Neural cell (in vitro differentiated cells): ENCODE results near the gene CDR2L. TPM values are rescaled to one million over a fixed set of nuclear protein-coding genes. Genes with fewer than 3 reads are reported as not detected.

Source experiments
- H2AFZ ChIP-seq: fragments of 200-600, 300-800 bp; sonication (generic), shearing (Covaris generic); 2 replicates; pipeline ENCODE4 v1.6.0; 2014; ENCODE audit warnings: low read depth, mild to moderate bottlenecking, antibody characterized with exemption, low read length, moderate library complexity
- H3F3A ChIP-seq: fragments of 200-600 bp; shearing (Covaris generic); 2 replicates; pipeline ENCODE4 v1.6.1; 2016; ENCODE audit warnings: mild to moderate bottlenecking, moderate library complexity, mixed read lengths, antibody characterized with exemption, low read length; ENCODE audit not compliant: insufficient read depth, poor library complexity, severe bottlenecking
- H3K27ac ChIP-seq: fragments of 200-600, 300-800 bp; sonication (generic), shearing (Covaris generic); 2 replicates; pipeline ENCODE4 v1.5.1; 2014; ENCODE audit warnings: mild to moderate bottlenecking, low read length, moderate library complexity
- H3K27me3 ChIP-seq: fragments of 300-800, 200-600 bp; sonication (generic), shearing (Covaris generic); 2 replicates; pipeline ENCODE4 v1.6.0; 2014; ENCODE audit warnings: mild to moderate bottlenecking, low read depth, low read length, moderate library complexity; ENCODE audit not compliant: insufficient read depth
- H3K36me3 ChIP-seq: fragments of 300-800, 200-600 bp; sonication (generic), shearing (Covaris generic); 2 replicates; pipeline ENCODE4 v1.5.1; 2014; ENCODE audit warnings: mild to moderate bottlenecking, antibody characterized with exemption, low read length, moderate library complexity; ENCODE audit not compliant: insufficient read depth
- H3K4me2 ChIP-seq: fragments of 300-800, 200-600 bp; sonication (generic), shearing (Covaris generic); 2 replicates; pipeline ENCODE4 v1.6.0; 2014; ENCODE audit warnings: mild to moderate bottlenecking, low read length
- H3K4me3 ChIP-seq: fragments of 300-800, 200-600 bp; sonication (generic), shearing (Covaris generic); 2 replicates; pipeline ENCODE4 v1.5.1; 2014; ENCODE audit warnings: mild to moderate bottlenecking, low read length, moderate library complexity
- H3K79me2 ChIP-seq: fragments of 200-600 bp; shearing (Covaris generic); replicated peaks from 2 replicates; pipeline ENCODE4 v1.6.0; 2014; ENCODE audit warnings: mild to moderate bottlenecking, low read length, moderate library complexity; ENCODE audit not compliant: insufficient read depth
- H3K9ac ChIP-seq: fragments of 300-800, 200-600 bp; sonication (generic), shearing (Covaris generic); 2 replicates; pipeline ENCODE4 v1.6.1; 2016; ENCODE audit warnings: mild to moderate bottlenecking, low read length, mixed read lengths
- H3K9me2 ChIP-seq: fragments of 200-600 bp; shearing (Covaris generic); 2 replicates; pipeline ENCODE4 v1.6.1; 2016; ENCODE audit warnings: mild to moderate bottlenecking, low read length, mixed read lengths; ENCODE audit not compliant: insufficient read depth
- H3K9me3 ChIP-seq: fragments of 200-600, 300-800 bp; sonication (generic), shearing (Covaris generic); 2 replicates; pipeline ENCODE4 v1.6.1; 2016; ENCODE audit warnings: mild to moderate bottlenecking, mixed run types, low read length, moderate library complexity, mixed read lengths
- H4K20me1 ChIP-seq: fragments of 200-600 bp; shearing (Covaris generic); 2 replicates; pipeline ENCODE4 v1.6.1; 2016; ENCODE audit warnings: mild to moderate bottlenecking, mixed run types; ENCODE audit not compliant: insufficient read depth
- EP300 ChIP-seq: fragments of 450-650 bp; conservative IDR thresholded peaks from 2 replicates; pipeline ENCODE4 v1.6.1; 2014; ENCODE audit warnings: antibody characterized with exemption, mild to moderate bottlenecking, moderate library complexity; ENCODE audit not compliant: poor library complexity, severe bottlenecking
- EZH2 ChIP-seq: fragments of 200-600, 300-800 bp; shearing (Covaris generic), sonication (generic); IDR thresholded peaks from 2 replicates; pipeline ENCODE4 v1.6.1; 2014; ENCODE audit warnings: antibody characterized with exemption, low read length, borderline replicate concordance, mild to moderate bottlenecking; ENCODE audit not compliant: insufficient read depth, poor library complexity, severe bottlenecking
- MXI1 ChIP-seq: fragments of 450-650 bp; conservative IDR thresholded peaks from 2 replicates; pipeline ENCODE4 v1.6.1; 2014; ENCODE audit warnings: antibody characterized with exemption, mild to moderate bottlenecking; ENCODE audit not compliant: poor library complexity, severe bottlenecking
- POLR2AphosphoS5 ChIP-seq: IDR thresholded peaks from 2 replicates; pipeline ENCODE4 v1.6.1; 2012
- RAD21 ChIP-seq: fragments of 450-650 bp; conservative IDR thresholded peaks from 2 replicates; pipeline ENCODE4 v1.6.1; 2014; ENCODE audit warnings: antibody characterized with exemption, mild to moderate bottlenecking, moderate library complexity
- SMC3 ChIP-seq: fragments of 450-650 bp; conservative IDR thresholded peaks from 2 replicates; pipeline ENCODE4 v1.6.1; 2014; ENCODE audit warnings: antibody characterized with exemption, mild to moderate bottlenecking, moderate library complexity; ENCODE audit not compliant: poor library complexity
- TAF1 ChIP-seq: IDR thresholded peaks from 2 replicates; pipeline ENCODE4 v1.6.1; 2012; ENCODE audit warnings: low read depth
- polyA plus RNA-seq: library from polyadenylated mRNA; depleted of rRNA; stranded (reverse); fragments of >200 nt; gene quantifications from 2 replicates; pipeline ENCODE4 v1.2.3, GENCODE V29; 2014
- TF ChIP-seq, protein P1 (sequence below): fragments of 450-650 bp; IDR thresholded peaks from 2 replicates; pipeline ENCODE4 v1.5.1; 2014; ENCODE audit warnings: antibody characterized with exemption, mild to moderate bottlenecking, moderate library complexity; ENCODE audit not compliant: poor library complexity, severe bottlenecking
- TF ChIP-seq, protein P2 (sequence below): IDR thresholded peaks from 2 replicates; pipeline ENCODE4 v1.6.1; 2012; ENCODE audit warnings: borderline replicate concordance

The CDR2L gene
- polyA plus RNA-seq, 1 donor from 2014 or later = 8.1 TPM

DNA sequence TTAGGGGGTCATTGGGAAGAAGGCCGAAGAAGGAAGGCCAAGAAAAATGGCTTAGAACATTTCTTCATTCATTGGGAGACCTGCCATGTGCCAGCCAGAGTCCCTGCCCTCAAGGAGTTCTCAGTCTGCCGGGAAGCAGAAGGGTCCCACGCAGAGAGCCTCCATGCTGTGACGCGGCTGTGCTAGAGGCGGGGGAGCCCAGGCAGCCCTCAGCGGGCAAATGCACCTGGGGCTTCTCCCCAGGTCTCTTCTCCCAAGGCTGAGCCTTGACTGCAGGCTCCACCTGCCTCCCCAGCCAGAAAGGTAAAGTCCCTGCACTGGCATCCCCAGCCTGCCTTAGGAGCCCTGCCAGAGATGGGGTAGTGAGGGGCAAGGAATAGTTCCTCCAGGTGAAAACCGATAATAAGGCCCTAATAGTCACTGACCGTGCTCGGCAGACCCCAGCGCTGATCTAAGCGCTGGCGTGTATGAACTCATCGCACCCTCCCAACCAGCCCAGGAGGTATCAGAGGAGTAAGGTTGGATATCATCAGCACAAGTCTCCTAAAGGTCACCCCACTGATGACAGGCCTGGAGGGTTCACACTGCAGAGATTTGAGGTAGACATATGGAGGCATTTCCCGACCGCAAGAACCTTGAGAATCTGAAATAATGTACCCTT lies 6.0 kb upstream of the CDR2L start:
- Histone ChIP-seq H3K4me2 (peak overlapping the region; percentile 57), H3K9me3 (no peaks in the 10 kb centered on the region), H3K4me3 (peak overlapping the region; percentile 90), H3F3A (no peaks in the 10 kb centered on the region), H3K79me2 (no peaks in the 10 kb centered on the region), H4K20me1 (no peaks in the 10 kb centered on the region), H3K36me3 (no peaks in the 10 kb centered on the region), H3K27me3 (no peaks in the 10 kb centered on the region), H2AFZ (peak overlapping the region; percentile 97), H3K27ac (peak overlapping the region; percentile 90), H3K9ac (peak overlapping the region; percentile 92), H3K9me2 (no peaks in the 10 kb centered on the region)
- no peak for TF ChIP-seq POLR2AphosphoS5
- no peak for TF ChIP-seq TAF1
- no peak for TF ChIP-seq EZH2
- TF ChIP-seq SMC3 = no peak
- no peak for TF ChIP-seq RAD21
- TF ChIP-seq, protein P1, sequence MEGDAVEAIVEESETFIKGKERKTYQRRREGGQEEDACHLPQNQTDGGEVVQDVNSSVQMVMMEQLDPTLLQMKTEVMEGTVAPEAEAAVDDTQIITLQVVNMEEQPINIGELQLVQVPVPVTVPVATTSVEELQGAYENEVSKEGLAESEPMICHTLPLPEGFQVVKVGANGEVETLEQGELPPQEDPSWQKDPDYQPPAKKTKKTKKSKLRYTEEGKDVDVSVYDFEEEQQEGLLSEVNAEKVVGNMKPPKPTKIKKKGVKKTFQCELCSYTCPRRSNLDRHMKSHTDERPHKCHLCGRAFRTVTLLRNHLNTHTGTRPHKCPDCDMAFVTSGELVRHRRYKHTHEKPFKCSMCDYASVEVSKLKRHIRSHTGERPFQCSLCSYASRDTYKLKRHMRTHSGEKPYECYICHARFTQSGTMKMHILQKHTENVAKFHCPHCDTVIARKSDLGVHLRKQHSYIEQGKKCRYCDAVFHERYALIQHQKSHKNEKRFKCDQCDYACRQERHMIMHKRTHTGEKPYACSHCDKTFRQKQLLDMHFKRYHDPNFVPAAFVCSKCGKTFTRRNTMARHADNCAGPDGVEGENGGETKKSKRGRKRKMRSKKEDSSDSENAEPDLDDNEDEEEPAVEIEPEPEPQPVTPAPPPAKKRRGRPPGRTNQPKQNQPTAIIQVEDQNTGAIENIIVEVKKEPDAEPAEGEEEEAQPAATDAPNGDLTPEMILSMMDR = no peak
- TF ChIP-seq MXI1 = no peak
- TF ChIP-seq, protein P2, sequence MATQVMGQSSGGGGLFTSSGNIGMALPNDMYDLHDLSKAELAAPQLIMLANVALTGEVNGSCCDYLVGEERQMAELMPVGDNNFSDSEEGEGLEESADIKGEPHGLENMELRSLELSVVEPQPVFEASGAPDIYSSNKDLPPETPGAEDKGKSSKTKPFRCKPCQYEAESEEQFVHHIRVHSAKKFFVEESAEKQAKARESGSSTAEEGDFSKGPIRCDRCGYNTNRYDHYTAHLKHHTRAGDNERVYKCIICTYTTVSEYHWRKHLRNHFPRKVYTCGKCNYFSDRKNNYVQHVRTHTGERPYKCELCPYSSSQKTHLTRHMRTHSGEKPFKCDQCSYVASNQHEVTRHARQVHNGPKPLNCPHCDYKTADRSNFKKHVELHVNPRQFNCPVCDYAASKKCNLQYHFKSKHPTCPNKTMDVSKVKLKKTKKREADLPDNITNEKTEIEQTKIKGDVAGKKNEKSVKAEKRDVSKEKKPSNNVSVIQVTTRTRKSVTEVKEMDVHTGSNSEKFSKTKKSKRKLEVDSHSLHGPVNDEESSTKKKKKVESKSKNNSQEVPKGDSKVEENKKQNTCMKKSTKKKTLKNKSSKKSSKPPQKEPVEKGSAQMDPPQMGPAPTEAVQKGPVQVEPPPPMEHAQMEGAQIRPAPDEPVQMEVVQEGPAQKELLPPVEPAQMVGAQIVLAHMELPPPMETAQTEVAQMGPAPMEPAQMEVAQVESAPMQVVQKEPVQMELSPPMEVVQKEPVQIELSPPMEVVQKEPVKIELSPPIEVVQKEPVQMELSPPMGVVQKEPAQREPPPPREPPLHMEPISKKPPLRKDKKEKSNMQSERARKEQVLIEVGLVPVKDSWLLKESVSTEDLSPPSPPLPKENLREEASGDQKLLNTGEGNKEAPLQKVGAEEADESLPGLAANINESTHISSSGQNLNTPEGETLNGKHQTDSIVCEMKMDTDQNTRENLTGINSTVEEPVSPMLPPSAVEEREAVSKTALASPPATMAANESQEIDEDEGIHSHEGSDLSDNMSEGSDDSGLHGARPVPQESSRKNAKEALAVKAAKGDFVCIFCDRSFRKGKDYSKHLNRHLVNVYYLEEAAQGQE = no peak
- no peak for TF ChIP-seq EP300

DNA sequence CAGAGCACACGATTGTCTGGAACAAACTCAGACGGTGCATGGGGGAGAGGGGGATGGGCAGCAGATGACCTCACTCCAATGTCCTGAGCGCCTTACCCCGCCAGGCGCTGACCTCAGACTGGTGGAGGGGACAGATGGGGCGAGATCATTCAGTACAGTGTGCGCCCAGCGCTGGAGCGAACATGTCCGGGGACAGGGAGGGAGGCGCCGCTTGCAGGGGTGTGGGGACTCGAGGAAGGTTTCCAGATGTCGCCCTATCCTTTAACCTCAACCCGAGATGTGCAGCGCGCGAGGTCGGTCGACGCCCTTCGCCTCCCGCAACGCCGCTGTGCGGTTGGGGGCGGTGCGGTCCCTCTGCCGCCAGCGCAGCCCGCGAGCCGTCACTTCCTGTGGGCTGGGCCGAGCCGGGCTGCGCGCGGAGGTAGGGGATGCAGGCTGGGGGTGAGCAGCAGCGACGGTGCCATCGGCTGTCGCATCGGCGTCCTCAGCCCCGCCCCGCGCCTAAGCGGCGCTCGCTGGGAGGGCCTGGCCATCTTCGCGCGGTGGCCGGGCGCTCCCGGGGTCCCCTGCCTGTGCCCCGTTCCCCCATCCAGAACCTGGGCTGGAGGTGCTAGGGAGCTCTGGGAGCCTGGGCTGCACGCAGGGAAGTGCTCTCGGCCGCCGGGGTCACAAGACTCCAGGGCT lies 5.3 kb upstream of the CDR2L start:
- Histone ChIP-seq H3K9me2 (no peaks in the 10 kb centered on the region), H3F3A (no peaks in the 10 kb centered on the region), H3K4me3 (peak overlapping the region; percentile 90), H3K27me3 (no peaks in the 10 kb centered on the region), H3K27ac (peak overlapping the region; percentile 90), H3K9ac (peak overlapping the region; percentile 92), H3K79me2 (no peaks in the 10 kb centered on the region), H3K36me3 (no peaks in the 10 kb centered on the region), H4K20me1 (no peaks in the 10 kb centered on the region), H3K4me2 (peak overlapping the region; percentile 96), H2AFZ (peak overlapping the region; percentile 97), H3K9me3 (no peaks in the 10 kb centered on the region)
- TF ChIP-seq EP300 (peak; percentile 71), SMC3 (peak; percentile 23), TAF1 (peak; percentile 84), RAD21 (no peak), MXI1 (peak; percentile 61), POLR2AphosphoS5 (peak; percentile 95), EZH2 (no peak)
- TF ChIP-seq, protein P1 = peak; percentile 60
- TF ChIP-seq, protein P2 = peak; percentile 65
